Measurements from ENCODE around the gene NR2F1. TPM values are rescaled to one million over a fixed set of nuclear protein-coding genes. Genes with fewer than 3 reads are reported as not detected.

NR2F1 gene
- total and polyA plus RNA-seq, 10 donors = 2.0 to 28.8 (median 11.7) TPM

DNA sequence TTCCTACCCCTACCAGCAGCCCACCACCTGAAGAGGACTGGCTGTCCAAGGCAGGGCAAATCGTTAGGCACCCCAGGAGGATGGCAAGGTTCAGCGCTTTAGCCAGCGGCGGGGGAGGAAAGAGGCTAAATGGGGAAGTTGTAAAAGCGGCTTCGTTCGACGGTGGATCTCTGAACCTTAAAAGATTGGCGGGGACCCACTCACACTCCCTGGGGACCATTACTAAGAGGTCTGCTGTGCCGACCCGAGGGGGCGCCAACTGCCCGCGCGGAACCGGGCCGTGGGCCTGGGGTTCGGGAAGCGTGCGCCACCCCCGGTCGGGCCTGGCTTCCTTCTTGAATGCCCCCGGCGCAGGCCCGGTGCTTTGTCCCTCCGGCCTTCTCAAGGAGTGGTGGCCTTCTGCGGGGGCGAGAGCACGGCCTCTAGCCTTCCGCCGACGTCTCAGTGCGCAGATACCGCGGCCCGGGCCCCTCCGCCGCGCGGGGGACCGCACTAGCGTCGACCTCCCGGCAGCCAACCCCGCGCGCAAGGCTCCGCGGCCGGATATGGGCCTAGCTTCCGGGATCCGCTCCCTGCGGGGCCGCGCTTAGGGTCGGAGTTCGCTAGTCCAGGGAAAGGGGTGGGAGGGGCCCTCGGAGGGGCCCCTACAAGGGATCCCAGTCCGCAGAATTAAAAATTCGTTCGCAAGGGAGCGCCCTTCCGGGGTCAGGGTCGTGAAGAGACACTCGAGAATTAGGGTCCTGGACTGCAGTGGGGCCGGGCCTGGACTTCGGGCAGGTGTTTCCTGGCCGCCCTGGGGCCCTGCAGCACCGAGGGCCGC, 12.5 kb upstream of the NR2F1 start:
- Histone ChIP-seq H3K36me3 (no peaks in the 10 kb centered on the region), H3K4me1 (peaks cover 4 to 37% (median 29%) of the 10 kb centered on the region in 6 donors), H3K9me3 (peaks cover 0 to 10% (median 0%) of the 10 kb centered on the region in 8 donors), H3K4me3 (peak overlapping the region in 7 of 8 donors; percentile 18 to 60 (median 28)), H3K27ac (no peak overlapping the region), H3K27me3 (replicated peaks in 1 of 7) (peaks cover 0 to 88% (median 56%) of the 10 kb centered on the region in 7 donors)
- intact Hi-C loops (cut with DNase I; ENCODE audit: low total_unique reads) = no loop called here
- DNase-seq = peak; percentile 76
- WGBS, 5 donors = 10 to 33% (median 16%) methylated on average over 23 to 70 of the region's 70 CpGs
- TF ChIP-seq POLR2A (IDR thresholded peaks at IDR 0.05) (no peak), POLR2AphosphoS5 (IDR thresholded peaks at IDR 0.05) (no peak)
- TF ChIP-seq, protein P1, sequence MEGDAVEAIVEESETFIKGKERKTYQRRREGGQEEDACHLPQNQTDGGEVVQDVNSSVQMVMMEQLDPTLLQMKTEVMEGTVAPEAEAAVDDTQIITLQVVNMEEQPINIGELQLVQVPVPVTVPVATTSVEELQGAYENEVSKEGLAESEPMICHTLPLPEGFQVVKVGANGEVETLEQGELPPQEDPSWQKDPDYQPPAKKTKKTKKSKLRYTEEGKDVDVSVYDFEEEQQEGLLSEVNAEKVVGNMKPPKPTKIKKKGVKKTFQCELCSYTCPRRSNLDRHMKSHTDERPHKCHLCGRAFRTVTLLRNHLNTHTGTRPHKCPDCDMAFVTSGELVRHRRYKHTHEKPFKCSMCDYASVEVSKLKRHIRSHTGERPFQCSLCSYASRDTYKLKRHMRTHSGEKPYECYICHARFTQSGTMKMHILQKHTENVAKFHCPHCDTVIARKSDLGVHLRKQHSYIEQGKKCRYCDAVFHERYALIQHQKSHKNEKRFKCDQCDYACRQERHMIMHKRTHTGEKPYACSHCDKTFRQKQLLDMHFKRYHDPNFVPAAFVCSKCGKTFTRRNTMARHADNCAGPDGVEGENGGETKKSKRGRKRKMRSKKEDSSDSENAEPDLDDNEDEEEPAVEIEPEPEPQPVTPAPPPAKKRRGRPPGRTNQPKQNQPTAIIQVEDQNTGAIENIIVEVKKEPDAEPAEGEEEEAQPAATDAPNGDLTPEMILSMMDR (IDR thresholded peaks at IDR 0.05 in 8 of 11, conservative IDR thresholded peaks at IDR 0.05 in 3 of 11) = no peak

DNA sequence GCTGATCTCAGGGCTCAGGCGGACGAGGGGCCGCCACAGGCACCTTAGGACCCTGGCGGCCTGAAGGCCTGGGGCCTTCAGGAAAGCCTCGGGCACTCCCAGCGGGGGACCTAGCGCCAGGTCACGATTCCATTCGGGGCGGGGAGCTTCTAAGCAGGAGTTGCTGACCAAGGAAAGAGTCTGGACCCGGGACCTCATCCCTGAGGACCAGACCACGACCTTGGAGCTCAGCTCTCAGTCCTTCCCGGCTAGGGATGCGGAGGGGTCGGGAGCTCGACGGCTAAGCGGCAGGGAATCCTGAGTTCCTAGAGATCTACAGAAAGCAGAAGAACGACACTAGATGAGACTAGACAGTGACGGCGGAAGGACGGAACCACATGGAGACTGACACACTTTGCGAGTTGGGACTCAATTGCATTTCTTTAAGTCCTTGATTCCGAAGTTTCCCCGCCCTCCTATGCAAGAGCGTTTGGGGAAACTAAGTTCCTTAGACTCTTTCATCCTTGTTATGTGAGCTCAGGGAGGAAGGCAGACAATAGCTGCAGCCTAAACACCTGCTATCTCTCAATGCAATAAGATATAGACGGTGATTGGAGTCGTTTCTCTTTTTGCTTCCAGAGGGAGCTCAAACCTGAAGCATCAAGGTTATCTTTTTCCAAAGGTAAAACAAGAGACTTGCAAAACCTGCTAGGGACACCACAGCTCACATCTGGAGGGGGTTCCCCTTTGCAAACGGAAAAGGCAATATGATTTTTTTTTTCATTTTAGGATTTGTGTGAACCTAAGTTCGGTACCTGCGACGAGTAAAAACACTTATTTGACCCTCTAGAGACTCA, 11.7 kb upstream of the NR2F1 start:
- DNase-seq = no peak
- Histone ChIP-seq H3K36me3 (no peaks in the 10 kb centered on the region), H3K27ac (no peak overlapping the region), H3K4me1 (peaks cover 4 to 39% (median 29%) of the 10 kb centered on the region in 6 donors), H3K9me3 (peaks cover 0 to 10% (median 0%) of the 10 kb centered on the region in 8 donors), H3K4me3 (peak overlapping the region in 3 of 8 donors; percentile 29 to 60 (median 39)), H3K27me3 (replicated peaks in 1 of 7) (peaks cover 0 to 96% (median 61%) of the 10 kb centered on the region in 7 donors)
- WGBS, 5 donors = 29 to 55% (median 37%) methylated on average over 32 of the region's 32 CpGs
- no peak for TF ChIP-seq POLR2A (IDR thresholded peaks at IDR 0.05)
- TF ChIP-seq, protein P1 (IDR thresholded peaks at IDR 0.05 in 8 of 11, conservative IDR thresholded peaks at IDR 0.05 in 3 of 11) = no peak
- no peak for TF ChIP-seq POLR2AphosphoS5 (IDR thresholded peaks at IDR 0.05)
- intact Hi-C loops (cut with DNase I; ENCODE audit: low total_unique reads) = no loop called here

DNA sequence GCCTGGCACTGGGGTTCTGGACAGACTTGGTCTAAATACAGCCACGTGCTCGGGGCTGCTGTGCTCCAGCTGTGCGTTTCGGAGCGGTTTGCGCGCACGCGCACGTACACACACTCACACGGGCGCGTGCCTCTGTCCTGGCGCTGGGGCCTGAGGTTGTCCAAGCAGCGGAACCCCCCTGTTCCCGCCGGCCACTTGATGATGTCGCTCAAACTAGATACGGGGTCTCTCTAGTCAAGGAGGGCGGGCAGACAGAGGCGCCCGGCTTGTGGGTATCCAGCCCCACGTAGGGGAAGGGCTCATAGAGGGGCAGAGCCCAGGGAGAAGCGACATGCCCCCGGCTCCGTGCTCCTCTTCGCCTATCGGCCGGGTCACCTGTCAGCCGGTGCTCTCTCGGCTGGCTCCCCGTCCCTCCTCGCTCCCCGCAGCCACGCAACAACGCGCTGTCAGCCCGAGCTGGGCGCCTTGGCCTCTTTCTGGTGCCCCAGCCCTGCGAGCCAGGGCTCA, 10.9 kb upstream of the NR2F1 start:
- no peak for DNase-seq
- H3K36me3 ChIP-seq = no peaks in the 10 kb centered on the region
- peak overlapping the region in 6 of 8 donors; percentile 2 to 38 (median 10) for H3K4me3 ChIP-seq
- H3K27ac ChIP-seq = no peak overlapping the region
- peaks cover 0 to 10% (median 0%) of the 10 kb centered on the region in 8 donors for H3K9me3 ChIP-seq
- H3K4me1 ChIP-seq = peaks cover 4 to 39% (median 32%) of the 10 kb centered on the region in 6 donors
- WGBS, 5 donors = 9 to 52% (median 14%) methylated on average over 30 to 40 of the region's 40 CpGs
- intact Hi-C loops (cut with DNase I; ENCODE audit: low total_unique reads) = no loop called here
- TF ChIP-seq POLR2AphosphoS5 (IDR thresholded peaks at IDR 0.05) (no peak), POLR2A (IDR thresholded peaks at IDR 0.05) (no peak)
- TF ChIP-seq, protein P1 (IDR thresholded peaks at IDR 0.05 in 8 of 11, conservative IDR thresholded peaks at IDR 0.05 in 3 of 11) = no peak
- peaks cover 0 to 100% (median 69%) of the 10 kb centered on the region in 7 donors for H3K27me3 ChIP-seq (replicated peaks in 1 of 7)
